ENCODE data around the gene FGF5. TPM values are rescaled to one million over a fixed set of nuclear protein-coding genes. Genes with fewer than 3 reads are reported as not detected.

The FGF5 gene
- total RNA-seq, 1 experiment from 2014 or later = not detected

DNA sequence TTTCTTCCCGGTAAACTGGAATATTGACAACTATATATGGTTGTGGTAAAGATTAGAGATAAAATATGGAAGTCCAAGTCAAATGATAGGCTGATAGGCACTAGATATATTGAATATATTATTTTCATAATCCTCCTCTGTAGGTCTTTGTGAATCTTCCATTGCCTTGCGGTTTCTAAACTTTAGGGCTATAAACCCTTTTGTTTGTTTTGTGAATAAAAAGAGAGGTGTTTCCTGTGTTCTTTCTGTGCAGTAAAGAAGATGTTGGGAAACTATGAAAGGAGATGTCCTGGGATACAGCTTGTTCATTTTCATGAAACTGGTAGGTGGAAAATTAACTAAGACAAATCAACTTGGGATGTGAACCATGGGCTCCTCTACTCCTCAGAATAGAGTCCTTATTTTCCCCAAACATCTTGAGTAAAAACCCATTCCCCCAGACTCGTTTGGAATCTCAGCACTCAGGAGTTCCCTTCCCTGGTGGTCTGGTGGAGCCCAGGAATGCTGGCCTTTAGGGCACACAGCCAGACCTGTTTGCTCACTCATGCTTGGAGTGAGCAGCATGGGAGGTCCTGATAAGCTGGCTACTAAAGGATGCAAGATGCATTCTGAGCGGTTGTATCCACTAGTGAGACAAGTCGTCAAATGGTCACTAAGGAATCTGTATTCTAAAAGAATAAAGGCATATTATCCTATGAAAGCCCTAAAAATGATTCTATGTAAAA, 47.0 kb upstream of the FGF5 start:
- Histone ChIP-seq H3K9me3 (ENCODE audit: control insufficient read depth in 1 of 2, insufficient read depth in 1 of 2, low read depth in 1 of 2, low read length in 2 of 2) (no peaks in the 10 kb centered on the region), H3K4me1 (ENCODE audit: control insufficient read depth in 1 of 2, insufficient read depth in 2 of 2, low read length in 2 of 2) (no peaks in the 10 kb centered on the region), H4K20me1 (ENCODE audit: insufficient read depth) (no peaks in the 10 kb centered on the region), H3K79me2 (ENCODE audit: insufficient read depth, low read length) (no peaks in the 10 kb centered on the region), H3K9ac (ENCODE audit: low read length) (no peak overlapping the region), H2AFZ (ENCODE audit: low read depth, low read length, poor library complexity, severe bottlenecking) (no peak overlapping the region), H3K9me2 (ENCODE audit: insufficient read depth) (no peaks in the 10 kb centered on the region), H3K27ac (ENCODE audit: low read depth, low read length) (no peak overlapping the region), H3K27me3 (ENCODE audit: insufficient read depth, low read length) (peaks cover 36% of the 10 kb centered on the region), H3K4me2 (ENCODE audit: low read length) (no peak overlapping the region), H3K4me3 (replicated peaks in 1 of 2; ENCODE audit: low read depth in 1 of 2, low read length in 2 of 2) (no peak overlapping the region), H3K36me3 (ENCODE audit: control insufficient read depth in 1 of 2, insufficient read depth in 2 of 2, low read length in 2 of 2) (no peaks in the 10 kb centered on the region)
- TF ChIP-seq SRF (IDR thresholded peaks at IDR 0.05; ENCODE audit: low read depth) (no peak), SIN3A (IDR thresholded peaks at IDR 0.05; ENCODE audit: low read depth) (no peak), EGR1 (IDR thresholded peaks at IDR 0.05; ENCODE audit: low read depth) (no peak), EZH2 (IDR thresholded peaks at IDR 0.05) (no peak), FOSL1 (IDR thresholded peaks at IDR 0.05; ENCODE audit: low read depth) (no peak), RAD21 (IDR thresholded peaks at IDR 0.05; ENCODE audit: low read depth) (no peak)
- TF ChIP-seq, protein P1, sequence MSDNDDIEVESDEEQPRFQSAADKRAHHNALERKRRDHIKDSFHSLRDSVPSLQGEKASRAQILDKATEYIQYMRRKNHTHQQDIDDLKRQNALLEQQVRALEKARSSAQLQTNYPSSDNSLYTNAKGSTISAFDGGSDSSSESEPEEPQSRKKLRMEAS (IDR thresholded peaks at IDR 0.05) = no peak
- TF ChIP-seq, protein P2, sequence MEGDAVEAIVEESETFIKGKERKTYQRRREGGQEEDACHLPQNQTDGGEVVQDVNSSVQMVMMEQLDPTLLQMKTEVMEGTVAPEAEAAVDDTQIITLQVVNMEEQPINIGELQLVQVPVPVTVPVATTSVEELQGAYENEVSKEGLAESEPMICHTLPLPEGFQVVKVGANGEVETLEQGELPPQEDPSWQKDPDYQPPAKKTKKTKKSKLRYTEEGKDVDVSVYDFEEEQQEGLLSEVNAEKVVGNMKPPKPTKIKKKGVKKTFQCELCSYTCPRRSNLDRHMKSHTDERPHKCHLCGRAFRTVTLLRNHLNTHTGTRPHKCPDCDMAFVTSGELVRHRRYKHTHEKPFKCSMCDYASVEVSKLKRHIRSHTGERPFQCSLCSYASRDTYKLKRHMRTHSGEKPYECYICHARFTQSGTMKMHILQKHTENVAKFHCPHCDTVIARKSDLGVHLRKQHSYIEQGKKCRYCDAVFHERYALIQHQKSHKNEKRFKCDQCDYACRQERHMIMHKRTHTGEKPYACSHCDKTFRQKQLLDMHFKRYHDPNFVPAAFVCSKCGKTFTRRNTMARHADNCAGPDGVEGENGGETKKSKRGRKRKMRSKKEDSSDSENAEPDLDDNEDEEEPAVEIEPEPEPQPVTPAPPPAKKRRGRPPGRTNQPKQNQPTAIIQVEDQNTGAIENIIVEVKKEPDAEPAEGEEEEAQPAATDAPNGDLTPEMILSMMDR (IDR thresholded peaks at IDR 0.05 in 2 of 3, conservative IDR thresholded peaks at IDR 0.05 in 1 of 3; ENCODE audit: borderline replicate concordance in 1 of 3, insufficient read depth in 1 of 3, low read depth in 2 of 3, low read length in 2 of 3) = no peak
- TF ChIP-seq, protein P3, sequence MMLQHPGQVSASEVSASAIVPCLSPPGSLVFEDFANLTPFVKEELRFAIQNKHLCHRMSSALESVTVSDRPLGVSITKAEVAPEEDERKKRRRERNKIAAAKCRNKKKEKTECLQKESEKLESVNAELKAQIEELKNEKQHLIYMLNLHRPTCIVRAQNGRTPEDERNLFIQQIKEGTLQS (IDR thresholded peaks at IDR 0.05) = no peak
- no peak for DNase-seq (ENCODE audit: low read depth, low spot score)
- intact Hi-C loops (cut with micrococcal nuclease) = loop anchor here (10.0 kb wide), 1 partner anchor 835 kb away; no protein-coding TSS in a partner anchor
- CTCF ChIA-PET = interaction anchor here (1.0 to 2.3 kb wide), 8 partner anchors 9 to 1178 kb away, joined by 3 to 12 read pairs (median 4); no protein-coding TSS in a partner anchor
- no peak for ATAC-seq
- no TSS peak for BruUV-seq (replicated peaks)
- RAD21 ChIA-PET (ENCODE audit: low non-redundant PET in 1 of 2, low total read pairs in 2 of 2, uncharacterized antibody in 2 of 2, unreplicated experiment in 2 of 2) = no interaction called here
- POLR2A ChIA-PET = no interaction called here
